CD14-positive monocyte (primary cell): ENCODE data around the gene BIN1. TPM values are rescaled to one million over a fixed set of nuclear protein-coding genes. Genes with fewer than 3 reads are reported as not detected.

ENCODE experiments used
- DNase-seq, 3 donors: peaks; one replicate each; pipeline ENCODE4 v3.0.0-alpha.2; 2011 to 2022
- H2AFZ ChIP-seq: 2 replicates; pipeline ENCODE4 v1.6.0; 2012; ENCODE audit warnings: mild to moderate bottlenecking, low read depth, low read length, inconsistent platforms; ENCODE audit not compliant: insufficient read depth, poor library complexity, severe bottlenecking
- H3K27ac ChIP-seq, 2 donors: 1 replicate in 1 of 2; 2 replicates in 1 of 2; pipeline ENCODE4 v1.5.1; 2012 to 2013; ENCODE audit warnings: low read length in 2 of 2, control low read depth in 1 of 2, inconsistent platforms in 1 of 2, low read depth in 1 of 2, mild to moderate bottlenecking in 1 of 2
- H3K27me3 ChIP-seq, 2 donors: one replicate each; pipeline versions ENCODE4 v1.6.0 to v1.6.1; 2011 to 2013; ENCODE audit warnings: low read length in 2 of 2; ENCODE audit not compliant: control insufficient read depth in 2 of 2, insufficient read depth in 2 of 2
- H3K36me3 ChIP-seq, 2 donors: replicated peaks in 1 of 2; 1 replicate in 1 of 2; 2 replicates in 1 of 2; pipeline versions ENCODE4 v1.5.1 to v1.6.1; 2012 to 2013; ENCODE audit warnings: low read length in 2 of 2, control low read depth in 1 of 2, inconsistent platforms in 1 of 2, mild to moderate bottlenecking in 1 of 2; ENCODE audit not compliant: insufficient read depth in 2 of 2, control insufficient read depth in 1 of 2
- H3K4me1 ChIP-seq, 2 donors: 1 replicate in 1 of 2; 2 replicates in 1 of 2; pipeline versions ENCODE4 v1.5.1 to v1.6.1; 2012 to 2013; ENCODE audit warnings: low read length in 2 of 2, control low read depth in 1 of 2, inconsistent platforms in 1 of 2, mild to moderate bottlenecking in 1 of 2, moderate library complexity in 1 of 2; ENCODE audit not compliant: insufficient read depth in 2 of 2, control insufficient read depth in 1 of 2
- H3K4me2 ChIP-seq: replicated peaks from 2 replicates; pipeline ENCODE3; 2012; ENCODE audit warnings: low read length, moderate library complexity, mild to moderate bottlenecking; ENCODE audit not compliant: poor library complexity, severe bottlenecking; ENCODE audit errors: extremely low read depth
- H3K4me3 ChIP-seq, 3 experiments: fragments of 200-600 bp in 1 of 3; sonication (generic) in 1 of 3; replicated peaks in 1 of 3; 1 replicate in 2 of 3; 2 replicates in 1 of 3; pipeline ENCODE4 v1.5.1; 2011 to 2013; ENCODE audit warnings: low read length in 3 of 3, mild to moderate bottlenecking in 3 of 3, control low read depth in 2 of 3, low read depth in 2 of 3, inconsistent platforms in 1 of 3, moderate library complexity in 1 of 3
- H3K79me2 ChIP-seq: 2 replicates; pipeline ENCODE4 v1.6.0; 2012; ENCODE audit warnings: mild to moderate bottlenecking, control low read depth, inconsistent platforms, low read length, moderate library complexity; ENCODE audit not compliant: insufficient read depth
- H3K9ac ChIP-seq: 2 replicates; pipeline ENCODE4 v1.6.0; 2017; ENCODE audit warnings: low read length, mild to moderate bottlenecking; ENCODE audit not compliant: insufficient read depth, poor library complexity, severe bottlenecking
- H3K9me3 ChIP-seq, 2 donors: replicated peaks in 1 of 2; 1 replicate in 1 of 2; 2 replicates in 1 of 2; pipeline versions ENCODE4 v1.5.1 to v1.6.1; 2012 to 2013; ENCODE audit warnings: low read length in 2 of 2, control low read depth in 1 of 2; ENCODE audit not compliant: control insufficient read depth in 1 of 2, insufficient read depth in 1 of 2
- H4K20me1 ChIP-seq: 2 replicates; pipeline ENCODE4 v1.6.0; 2012; ENCODE audit warnings: mild to moderate bottlenecking, low read length, control low read depth, moderate library complexity; ENCODE audit not compliant: insufficient read depth
- H3K27ac Mint-ChIP-seq, 7 donors: one replicate each; pipeline ENCODE4 v1.8.0; 2020; ENCODE audit warnings: mild to moderate bottlenecking in 7 of 7, mixed read lengths in 7 of 7, moderate library complexity in 6 of 7, inconsistent platforms in 2 of 7
- H3K27me3 Mint-ChIP-seq, 3 donors: one replicate each; pipeline ENCODE4 v1.8.0; 2021 to 2022; ENCODE audit warnings: low read depth in 3 of 3, mild to moderate bottlenecking in 3 of 3, mixed read lengths in 3 of 3, moderate library complexity in 3 of 3, inconsistent platforms in 1 of 3
- H3K36me3 Mint-ChIP-seq, 2 donors: one replicate each; pipeline ENCODE4 v1.8.0; 2020; ENCODE audit warnings: mixed read lengths in 2 of 2, inconsistent platforms in 1 of 2, mild to moderate bottlenecking in 1 of 2
- H3K4me1 Mint-ChIP-seq: one replicate; pipeline ENCODE4 v1.8.0; 2020; ENCODE audit warnings: mild to moderate bottlenecking, mixed read lengths
- H3K4me3 Mint-ChIP-seq, 2 donors: one replicate each; pipeline ENCODE4 v1.8.0; 2020; ENCODE audit warnings: mild to moderate bottlenecking in 2 of 2, mixed read lengths in 2 of 2, moderate library complexity in 1 of 2
- H3K9me3 Mint-ChIP-seq, 7 donors: one replicate each; pipeline ENCODE4 v1.8.0; 2020 to 2022; ENCODE audit warnings: mixed read lengths in 7 of 7, mild to moderate bottlenecking in 6 of 7, moderate library complexity in 6 of 7, inconsistent platforms in 2 of 7
- WGBS: methylation state at CpG from one replicate; pipeline ENCODE4 v1.1.5; 2013; ENCODE audit warnings: missing lambda C conversion rate; ENCODE audit not compliant: insufficient coverage; 5-methylcytosine and 5-hydroxymethylcytosine counted together
- intact Hi-C, 2 donors: fragments of 100-400 bp; cut with micrococcal nuclease; formaldehyde crosslinking; loops; one replicate each; pipeline versions ENCODE4 v1.15.0 to v1.15.1; 2023
- polyA plus RNA-seq, 3 donors: library from polyadenylated mRNA; depleted of rRNA in 1 of 3; unstranded in 2 of 3; stranded (reverse) in 1 of 3; fragments of 300-500 nt in 2 of 3; fragments of >200 nt in 1 of 3; fragmentation: Illumina TruSeq in 2 of 3; gene quantifications; 1 replicate in 2 of 3; 2 replicates in 1 of 3; pipeline ENCODE4 v1.2.3, GENCODE V29; 2012 to 2021
- TF ChIP-seq, protein P1 (sequence below): fragments of 200-600 bp; IDR thresholded peaks from one replicate; pipeline ENCODE4 v1.8.0; 2022; ENCODE audit warnings: antibody characterized with exemption, mild to moderate bottlenecking

Gene BIN1
- polyA plus RNA-seq, 3 donors, result 3.4 to 7.5 (median 4.1) TPM

DNA sequence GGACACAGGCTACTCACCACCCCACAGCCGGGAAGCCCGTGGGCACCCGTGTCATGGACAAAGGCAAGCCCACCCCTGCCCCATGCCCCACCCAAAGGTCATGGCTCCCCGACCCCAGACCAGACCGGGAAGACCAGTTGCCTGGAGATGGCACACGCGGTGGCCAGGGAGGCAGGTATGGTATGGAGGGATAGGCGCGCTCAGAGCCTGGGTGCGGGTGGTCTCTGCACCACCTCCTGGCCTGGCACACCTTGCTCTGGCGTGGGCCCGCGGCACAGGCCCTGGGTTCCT is 51.2 kb downstream of the BIN1 start:
- Histone ChIP-seq H3K27me3 (no peaks in the 10 kb centered on the region), H3K9me3 (no peaks in the 10 kb centered on the region), H3K4me2 (no peak overlapping the region), H3K36me3 (no peaks in the 10 kb centered on the region), H3K4me3 (no peak overlapping the region), H3K9ac (no peak overlapping the region), H3K4me1 (peaks cover 0 to 8% of the 10 kb centered on the region in 2 donors), H3K27ac (no peak overlapping the region), H2AFZ (no peak overlapping the region), H4K20me1 (no peaks in the 10 kb centered on the region), H3K79me2 (no peaks in the 10 kb centered on the region)
- Mint-ChIP-seq H3K4me1 (no peaks in the 10 kb centered on the region), H3K36me3 (no peaks in the 10 kb centered on the region), H3K27ac (no peak overlapping the region), H3K9me3 (no peaks in the 10 kb centered on the region), H3K4me3 (no peak overlapping the region), H3K27me3 (peaks cover 2 to 6% (median 5%) of the 10 kb centered on the region in 3 donors)
- no peak for DNase-seq
- intact Hi-C loops, result no loop called here
- TF ChIP-seq, protein P1, sequence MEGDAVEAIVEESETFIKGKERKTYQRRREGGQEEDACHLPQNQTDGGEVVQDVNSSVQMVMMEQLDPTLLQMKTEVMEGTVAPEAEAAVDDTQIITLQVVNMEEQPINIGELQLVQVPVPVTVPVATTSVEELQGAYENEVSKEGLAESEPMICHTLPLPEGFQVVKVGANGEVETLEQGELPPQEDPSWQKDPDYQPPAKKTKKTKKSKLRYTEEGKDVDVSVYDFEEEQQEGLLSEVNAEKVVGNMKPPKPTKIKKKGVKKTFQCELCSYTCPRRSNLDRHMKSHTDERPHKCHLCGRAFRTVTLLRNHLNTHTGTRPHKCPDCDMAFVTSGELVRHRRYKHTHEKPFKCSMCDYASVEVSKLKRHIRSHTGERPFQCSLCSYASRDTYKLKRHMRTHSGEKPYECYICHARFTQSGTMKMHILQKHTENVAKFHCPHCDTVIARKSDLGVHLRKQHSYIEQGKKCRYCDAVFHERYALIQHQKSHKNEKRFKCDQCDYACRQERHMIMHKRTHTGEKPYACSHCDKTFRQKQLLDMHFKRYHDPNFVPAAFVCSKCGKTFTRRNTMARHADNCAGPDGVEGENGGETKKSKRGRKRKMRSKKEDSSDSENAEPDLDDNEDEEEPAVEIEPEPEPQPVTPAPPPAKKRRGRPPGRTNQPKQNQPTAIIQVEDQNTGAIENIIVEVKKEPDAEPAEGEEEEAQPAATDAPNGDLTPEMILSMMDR, result no peak
- 95% methylated on average over 10 of the region's 13 CpGs for WGBS

DNA sequence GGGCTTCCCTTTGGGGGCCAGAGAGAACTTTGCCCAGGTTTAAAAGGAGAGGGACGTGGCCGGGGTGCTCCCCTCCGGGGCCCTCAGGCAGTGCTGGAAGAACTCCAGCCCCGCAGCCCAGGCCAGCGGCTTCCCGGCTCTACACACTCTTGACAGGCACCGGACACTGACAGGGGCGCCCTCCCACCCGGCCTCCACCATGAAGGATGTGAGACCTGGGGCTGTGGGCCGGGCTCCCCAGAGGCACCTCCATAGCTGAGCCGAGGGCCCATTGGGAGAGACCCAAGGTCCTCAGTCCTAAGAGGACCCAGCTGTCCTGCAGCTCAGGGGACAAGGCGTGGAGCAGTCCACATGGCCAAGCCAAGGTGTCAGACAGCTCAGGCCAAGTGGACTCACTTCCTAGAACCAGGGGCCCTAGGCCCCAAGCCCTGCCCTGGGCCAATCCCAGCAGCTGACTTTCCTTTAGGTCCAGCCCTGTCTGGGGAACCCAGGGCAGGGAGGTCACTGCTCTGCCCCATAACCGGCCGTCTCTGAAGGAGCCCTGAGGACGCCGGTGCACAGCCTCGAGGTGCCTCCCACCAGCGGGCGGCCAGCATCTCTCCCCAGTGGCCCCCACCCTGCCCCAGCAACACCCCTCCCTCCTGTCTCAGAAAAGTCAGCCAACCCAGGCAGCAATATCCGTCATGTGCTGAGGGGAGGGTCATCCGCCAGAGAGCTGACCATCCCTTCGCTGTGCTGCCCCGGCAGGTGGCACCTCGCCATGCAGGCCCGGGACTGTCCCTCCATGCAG is 51.8 kb downstream of the BIN1 start:
- H3K36me3 Mint-ChIP-seq, result no peaks in the 10 kb centered on the region
- Histone ChIP-seq H4K20me1 (no peaks in the 10 kb centered on the region), H3K27ac (no peak overlapping the region), H3K79me2 (no peaks in the 10 kb centered on the region), H3K4me2 (no peak overlapping the region), H3K4me1 (peaks cover under 1 to 8% of the 10 kb centered on the region in 2 donors), H3K9me3 (no peaks in the 10 kb centered on the region), H3K27me3 (no peaks in the 10 kb centered on the region), H3K36me3 (no peaks in the 10 kb centered on the region), H2AFZ (no peak overlapping the region), H3K4me3 (no peak overlapping the region), H3K9ac (no peak overlapping the region)
- H3K4me3 Mint-ChIP-seq, result no peak overlapping the region
- intact Hi-C loops, result no loop called here
- H3K9me3 Mint-ChIP-seq, result no peaks in the 10 kb centered on the region
- 98% methylated on average over 18 of the region's 25 CpGs for WGBS
- DNase-seq, result no peak
- H3K27ac Mint-ChIP-seq, result no peak overlapping the region
- peaks cover 2 to 8% (median 4%) of the 10 kb centered on the region in 3 donors for H3K27me3 Mint-ChIP-seq
- TF ChIP-seq, protein P1, result no peak
- H3K4me1 Mint-ChIP-seq, result no peaks in the 10 kb centered on the region
